SK-N-SH (cell line): ENCODE measurements around the gene METTL2B. TPM values are rescaled to one million over a fixed set of nuclear protein-coding genes. Genes with fewer than 3 reads are reported as not detected.

Experiments
- CTCF ChIA-PET: fragments of 300-600, 350-600 bp; formaldehyde crosslinking; extraction: SDS; loops from one replicate; lab custom pipeline; 2021; lab: Yijun Ruan, JAX
- POLR2A ChIA-PET: fragments of 350-600 bp; sonication (Branson Sonifier 250); formaldehyde crosslinking; extraction: SDS; loops from one replicate; lab custom pipeline; 2020; ENCODE audit warnings: antibody characterized with exemption, inconsistent platforms; lab: Yijun Ruan, JAX
- DNase-seq: peaks from one replicate; pipeline ENCODE4 v3.0.0; 2012
- H2AFZ ChIP-seq: fragments of 200-600 bp; sonication (generic); 2 replicates; pipeline ENCODE4 v1.8.1; 2016; ENCODE audit warnings: antibody characterized with exemption, mild to moderate bottlenecking, low read depth
- H3F3A ChIP-seq: fragments of 200-600 bp; sonication (generic); replicated peaks from 2 replicates; pipeline ENCODE3; 2016; ENCODE audit warnings: antibody characterized with exemption, mild to moderate bottlenecking; ENCODE audit not compliant: insufficient read depth
- H3K27ac ChIP-seq, 2 experiments: fragments of 200-500 bp in 1 of 2; fragments of 200-600 bp in 1 of 2; sonication (Bioruptor generic) in 1 of 2; sonication (generic), shearing (Covaris generic) in 1 of 2; 2 replicates each; pipeline versions ENCODE4 v1.5.1 to v1.6.1; 2014 to 2016; ENCODE audit warnings: low read depth in 2 of 2, inconsistent platforms in 1 of 2, low read length in 1 of 2, mild to moderate bottlenecking in 1 of 2, mixed read lengths in 1 of 2
- H3K27me3 ChIP-seq: fragments of 200-600 bp; sonication (generic), shearing (Covaris generic); 2 replicates; pipeline ENCODE4 v1.6.1; 2016; ENCODE audit warnings: mixed run types; ENCODE audit not compliant: insufficient read depth
- H3K36me3 ChIP-seq, 2 experiments: fragments of 200-500 bp in 1 of 2; fragments of 200-600 bp in 1 of 2; sonication (Bioruptor generic) in 1 of 2; sonication (generic) in 1 of 2; replicated peaks in 1 of 2; 2 replicates each; pipeline versions ENCODE3 to v1.5.1; 2014 to 2016; ENCODE audit warnings: low read length in 1 of 2, mild to moderate bottlenecking in 1 of 2; ENCODE audit not compliant: insufficient read depth in 2 of 2, control insufficient read depth in 1 of 2
- H3K4me1 ChIP-seq, 2 experiments: fragments of 200-500 bp in 1 of 2; fragments of 200-600 bp in 1 of 2; sonication (Bioruptor generic) in 1 of 2; sonication (generic), shearing (Covaris generic) in 1 of 2; 2 replicates each; pipeline versions ENCODE4 v1.5.1 to v1.6.1; 2014 to 2016; ENCODE audit warnings: low read depth in 1 of 2, low read length in 1 of 2, mixed run types in 1 of 2; ENCODE audit not compliant: insufficient read depth in 2 of 2, control insufficient read depth in 1 of 2
- H3K4me2 ChIP-seq: fragments of 200-600 bp; sonication (generic), shearing (Covaris generic); 2 replicates; pipeline ENCODE4 v1.6.1; 2017; ENCODE audit warnings: mixed run types
- H3K4me3 ChIP-seq, 2 experiments: fragments of 200-500 bp in 1 of 2; fragments of 200-600 bp in 1 of 2; sonication (Bioruptor generic) in 1 of 2; sonication (generic), shearing (Covaris generic) in 1 of 2; 2 replicates each; pipeline versions ENCODE4 v1.5.1 to v1.8.1; 2014 to 2016; ENCODE audit warnings: low read depth in 2 of 2, inconsistent platforms in 1 of 2, low read length in 1 of 2, mild to moderate bottlenecking in 1 of 2, mixed read lengths in 1 of 2, moderate library complexity in 1 of 2
- H3K79me2 ChIP-seq: fragments of 200-600 bp; sonication (generic); 2 replicates; pipeline ENCODE4 v1.8.1; 2017; ENCODE audit warnings: mild to moderate bottlenecking; ENCODE audit not compliant: insufficient read depth
- H3K9ac ChIP-seq: fragments of 200-600 bp; sonication (generic); 2 replicates; pipeline ENCODE4 v1.6.1; 2017; ENCODE audit warnings: mixed run types
- H3K9me2 ChIP-seq: fragments of 200-600 bp; sonication (generic); 2 replicates; pipeline ENCODE4 v1.6.1; 2017; ENCODE audit warnings: mixed run types
- H3K9me3 ChIP-seq: fragments of 200-600 bp; sonication (generic); 2 replicates; pipeline ENCODE4 v1.6.1; 2017; ENCODE audit warnings: mixed run types, mild to moderate bottlenecking, moderate library complexity
- H4K20me1 ChIP-seq: fragments of 200-600 bp; sonication (generic); 2 replicates; pipeline ENCODE4 v1.6.1; 2017; ENCODE audit warnings: mild to moderate bottlenecking, mixed run types; ENCODE audit not compliant: insufficient read depth
- CHD2 ChIP-seq: fragments of 150-350 bp; IDR thresholded peaks from 2 replicates; pipeline ENCODE4 v1.6.1; 2018; ENCODE audit warnings: low read length; ENCODE audit not compliant: partially characterized antibody
- CTCF ChIP-seq: fragments of 200-600 bp; sonication (generic); IDR thresholded peaks from 2 replicates; pipeline ENCODE4 v1.6.1; 2017; ENCODE audit warnings: antibody characterized with exemption, mild to moderate bottlenecking, moderate library complexity
- ELF1 ChIP-seq: IDR thresholded peaks from 2 replicates; pipeline ENCODE4 v1.4.0; 2012
- EP300 ChIP-seq, 2 experiments: IDR thresholded peaks; 2 replicates each; pipeline versions ENCODE4 v1.4.0 to v1.6.1; 2012; ENCODE audit warnings: borderline replicate concordance in 1 of 2, low read depth in 1 of 2, low read length in 1 of 2
- FOSL2 ChIP-seq: IDR thresholded peaks from 2 replicates; pipeline ENCODE4 v1.4.0; 2012; ENCODE audit warnings: low read depth, mild to moderate bottlenecking, moderate library complexity, borderline replicate concordance
- FOXJ3 ChIP-seq: sonication (generic); formaldehyde crosslinking; IDR thresholded peaks from 2 replicates; pipeline ENCODE4 v1.5.1; 2020; ENCODE audit warnings: mild to moderate bottlenecking, missing genetic modification reagents
- FOXM1 ChIP-seq: IDR thresholded peaks from 2 replicates; pipeline ENCODE4 v1.4.0; 2012; ENCODE audit warnings: low read depth, mild to moderate bottlenecking
- NFIC ChIP-seq: IDR thresholded peaks from 2 replicates; pipeline ENCODE4 v1.4.0; 2012; ENCODE audit warnings: borderline replicate concordance
- REST ChIP-seq: IDR thresholded peaks from 2 replicates; pipeline ENCODE4 v1.6.1; 2012; ENCODE audit warnings: mild to moderate bottlenecking, low read depth, low read length, moderate library complexity
- TCF12 ChIP-seq: IDR thresholded peaks from 2 replicates; pipeline ENCODE4 v1.4.0; 2012
- YY1 ChIP-seq: IDR thresholded peaks from 2 replicates; pipeline ENCODE4 v1.4.0; 2012; ENCODE audit warnings: low read depth, mild to moderate bottlenecking
- WGBS: methylation state at CpG from one replicate; pipeline ENCODE4 v1.1.6; 2017; ENCODE audit warnings: low lambda C conversion rate; 5-methylcytosine and 5-hydroxymethylcytosine counted together
- polyA plus RNA-seq, 3 experiments: library from polyadenylated mRNA; depleted of rRNA; stranded (reverse); fragments of >200 nt; gene quantifications; 2 replicates each; pipeline ENCODE4 v1.2.3, GENCODE V29; 2012
- TF ChIP-seq, protein P1 (sequence below): IDR thresholded peaks from 2 replicates; pipeline ENCODE4 v1.4.0; 2012; ENCODE audit warnings: low read depth, borderline replicate concordance
- TF ChIP-seq, protein P2 (sequence below): IDR thresholded peaks from 2 replicates; pipeline ENCODE4 v1.4.0; 2012; ENCODE audit warnings: low read depth

METTL2B gene
- polyA plus RNA-seq, 1 of the 3 experiments (the other 2 are of a cell fraction): 22.5 TPM

DNA sequence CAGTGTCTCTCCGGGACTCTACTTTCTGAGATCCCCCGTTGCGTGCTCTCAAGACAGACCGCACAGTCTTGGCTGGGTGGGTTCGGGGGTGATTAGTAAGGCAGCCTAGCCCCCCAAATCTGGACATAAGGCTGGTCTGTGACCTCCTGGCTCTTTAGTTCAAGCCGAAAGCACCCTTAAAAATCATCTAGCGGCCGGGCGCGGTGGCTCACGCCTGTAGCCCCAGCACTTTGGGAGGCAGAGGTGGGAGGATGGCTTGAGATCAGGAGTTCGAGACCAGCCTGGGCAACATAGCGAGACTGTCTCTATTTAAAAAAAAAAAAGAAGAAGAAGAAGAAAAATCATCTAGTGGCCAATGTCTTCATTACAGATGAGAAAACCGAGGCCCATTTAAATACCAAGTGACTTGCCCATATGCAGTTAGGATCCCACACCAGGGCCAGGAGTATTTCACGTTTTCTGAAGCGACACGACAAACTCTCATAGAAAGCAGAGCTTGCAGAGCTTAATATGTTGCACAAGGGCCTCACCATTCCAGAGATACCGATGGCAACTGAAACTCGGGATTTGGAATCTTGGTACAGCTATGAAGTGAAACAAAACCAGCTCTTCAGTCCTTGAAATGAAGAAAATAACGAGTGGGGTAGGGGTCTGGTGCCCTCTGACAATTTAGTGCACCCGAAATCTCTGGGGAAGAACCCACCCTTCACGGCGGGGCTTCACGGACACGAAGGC lies 21.6 kb upstream of the METTL2B start:
- Histone ChIP-seq H4K20me1 (peaks cover 13% of the 10 kb centered on the region), H3K9ac (peak overlapping the region; percentile 91), H3K4me2 (peak overlapping the region; percentile 97), H3K27ac (peak overlapping the region; percentile 81 to 91), H3K4me3 (peak overlapping the region; percentile 89 to 99), H3K36me3 (peaks cover 9 to 11% of the 10 kb centered on the region in 2 experiments), H2AFZ (peak overlapping the region; percentile 94), H3K79me2 (peaks cover 43% of the 10 kb centered on the region), H3K4me1 (peaks cover 25 to 38% of the 10 kb centered on the region in 2 experiments; a peak in 3 of 4 replicates), H3F3A (peaks cover 23% of the 10 kb centered on the region), H3K9me3 (no peaks in the 10 kb centered on the region), H3K27me3 (no peaks in the 10 kb centered on the region), H3K9me2 (no peaks in the 10 kb centered on the region)
- CTCF ChIA-PET: interaction anchor here (0.7 to 8.9 kb wide), 17 partner anchors 8 to 428 kb away, joined by 3 to 187 read pairs (median 6); partner anchors contain the start of gene RBM28
- POLR2A ChIA-PET: interaction anchor here (0.8 to 2.2 kb wide), 13 partner anchors 9 to 107 kb away, joined by 3 to 9 read pairs (median 4); partner anchors contain the start of gene METTL2B
- no peak for DNase-seq
- 63% methylated on average over 25 of the region's 25 CpGs for WGBS
- TF ChIP-seq CTCF (peak; percentile 30), YY1 (no peak), FOXJ3 (CRISPR knock-in tag) (no peak), CHD2 (no peak)

DNA sequence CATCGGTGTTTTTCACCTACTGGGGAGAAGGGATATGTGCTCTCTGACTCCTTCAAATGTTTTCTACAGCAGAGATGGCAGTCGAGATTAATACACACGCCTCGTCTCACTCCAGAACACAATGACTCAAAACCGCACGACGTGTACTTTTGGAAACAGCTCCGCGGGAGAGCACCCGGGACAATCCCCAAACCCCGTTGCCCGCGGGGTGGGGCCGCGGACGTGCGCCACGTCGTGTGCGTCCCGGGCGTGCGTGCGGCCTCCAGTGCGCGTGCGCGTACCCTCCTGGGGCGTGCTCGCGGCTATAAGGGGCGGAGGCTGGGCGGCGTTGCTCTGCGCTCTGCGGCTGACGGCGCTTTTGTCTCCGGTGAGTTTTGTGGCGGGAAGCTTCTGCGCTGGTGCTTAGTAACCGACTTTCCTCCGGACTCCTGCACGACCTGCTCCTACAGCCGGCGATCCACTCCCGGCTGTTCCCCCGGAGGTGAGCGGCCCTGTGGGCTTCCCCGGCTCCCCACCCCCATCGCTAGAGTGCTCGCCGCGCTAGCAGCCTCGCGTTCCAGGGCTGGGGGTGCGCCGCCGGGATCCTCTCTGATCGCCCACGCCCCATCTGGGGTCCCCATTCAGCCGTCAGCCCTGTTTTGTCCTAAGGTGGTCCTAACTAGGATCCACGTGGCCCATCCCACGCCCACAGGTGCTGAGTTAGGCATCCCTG lies 20.8 kb upstream of the METTL2B start, which contains the start of gene HILPDA:
Gene HILPDA (plus strand): TSS at position 336 of the 712 bp plus-strand sequence. CDS start 1,391 bp downstream, outside the sequence.
- Histone ChIP-seq H3F3A (peaks cover 26% of the 10 kb centered on the region), H3K9me3 (no peaks in the 10 kb centered on the region), H3K4me3 (peak within 1 kb of the TSS; percentile 89 to 99), H3K36me3 (peaks cover 9 to 11% of the 10 kb centered on the region in 2 experiments), H3K27me3 (no peaks in the 10 kb centered on the region), H3K9ac (peak within 1 kb of the TSS; percentile 91), H3K9me2 (no peaks in the 10 kb centered on the region), H3K27ac (peak within 1 kb of the TSS; percentile 81 to 91), H3K79me2 (peaks cover 50% of the 10 kb centered on the region), H3K4me1 (peaks cover 25 to 38% of the 10 kb centered on the region in 2 experiments; a peak in 3 of 4 replicates), H4K20me1 (peaks cover 17% of the 10 kb centered on the region), H3K4me2 (peak within 1 kb of the TSS; percentile 97), H2AFZ (peak within 1 kb of the TSS; percentile 94)
- ChIA-PET CTCF (interaction anchor here (0.7 to 8.9 kb wide), 17 partner anchors 9 to 427 kb away, joined by 3 to 187 read pairs (median 6); partner anchors contain the start of gene RBM28), POLR2A (interaction anchor here (0.8 to 2.2 kb wide), 11 partner anchors 9 to 108 kb away, joined by 3 to 9 read pairs (median 4); partner anchors contain the start of gene METTL2B)
- WGBS: under 1% methylated on average over 55 of the region's 64 CpGs
- peak; percentile 99 for DNase-seq
- TF ChIP-seq FOSL2: peak; percentile 35; the same call in 1 of the 2 replicates
- TF ChIP-seq EP300 (IDR thresholded peaks at IDR 0.05; ENCODE audit: borderline replicate concordance in 1 of 2, low read depth in 1 of 2, low read length in 1 of 2): peak in 1 of 2 experiments; percentile 20; a peak in 1 of 4 replicates
- TF ChIP-seq ELF1: no peak
- TF ChIP-seq, protein P1, sequence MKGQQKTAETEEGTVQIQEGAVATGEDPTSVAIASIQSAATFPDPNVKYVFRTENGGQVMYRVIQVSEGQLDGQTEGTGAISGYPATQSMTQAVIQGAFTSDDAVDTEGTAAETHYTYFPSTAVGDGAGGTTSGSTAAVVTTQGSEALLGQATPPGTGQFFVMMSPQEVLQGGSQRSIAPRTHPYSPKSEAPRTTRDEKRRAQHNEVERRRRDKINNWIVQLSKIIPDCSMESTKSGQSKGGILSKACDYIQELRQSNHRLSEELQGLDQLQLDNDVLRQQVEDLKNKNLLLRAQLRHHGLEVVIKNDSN: no peak
- TF ChIP-seq REST: peak; percentile 63
- no peak for TF ChIP-seq FOXM1
- no peak for TF ChIP-seq CHD2
- TF ChIP-seq YY1: no peak
- peak; percentile 35; the same call in 1 of the 2 replicates for TF ChIP-seq TCF12
- no peak; the same call in 1 of the 2 replicates for TF ChIP-seq NFIC
- TF ChIP-seq, protein P2, sequence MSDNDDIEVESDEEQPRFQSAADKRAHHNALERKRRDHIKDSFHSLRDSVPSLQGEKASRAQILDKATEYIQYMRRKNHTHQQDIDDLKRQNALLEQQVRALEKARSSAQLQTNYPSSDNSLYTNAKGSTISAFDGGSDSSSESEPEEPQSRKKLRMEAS: peak; percentile 95
- no peak for TF ChIP-seq CTCF
